Small intestine (tissue), 7 donors: Measurements from ENCODE around the gene ABR. TPM values are rescaled to one million over a fixed set of nuclear protein-coding genes. Genes with fewer than 3 reads are reported as not detected.
"Not testable (repeated sequence)": the region's sequence is repeated elsewhere in the genome, so short reads cannot be mapped to it uniquely, and the experiment has no call there.

Experiments used
- DNase-seq, 2 donors: peaks; one replicate each; pipeline versions ENCODE4 v3.0.0 to v3.0.0-alpha.2; 2013
- FAIRE-seq: peaks from 2 replicates; lab custom pipeline; 2012; peaks lifted over from hg19 to GRCh38; lab: Jason Lieb, UNC
- H3K27ac ChIP-seq, 3 donors: one replicate each; pipeline ENCODE4 v1.5.1; 2013; ENCODE audit warnings: low read length in 2 of 3, mild to moderate bottlenecking in 2 of 3, control low read depth in 1 of 3, inconsistent platforms in 1 of 3, low read depth in 1 of 3, moderate library complexity in 1 of 3
- H3K27me3 ChIP-seq, 3 donors: one replicate each; pipeline ENCODE4 v1.6.1; 2013; ENCODE audit warnings: low read length in 3 of 3, inconsistent platforms in 1 of 3; ENCODE audit not compliant: control insufficient read depth in 3 of 3, insufficient read depth in 3 of 3
- H3K36me3 ChIP-seq, 3 donors: one replicate each; pipeline ENCODE4 v1.6.1; 2013; ENCODE audit warnings: low read length in 3 of 3, inconsistent platforms in 1 of 3, low read depth in 1 of 3, mild to moderate bottlenecking in 1 of 3, moderate library complexity in 1 of 3; ENCODE audit not compliant: control insufficient read depth in 3 of 3, insufficient read depth in 2 of 3
- H3K4me1 ChIP-seq, 3 donors: one replicate each; pipeline ENCODE4 v1.6.1; 2013; ENCODE audit warnings: low read length in 2 of 3, inconsistent platforms in 1 of 3, low read depth in 1 of 3, mild to moderate bottlenecking in 1 of 3, moderate library complexity in 1 of 3; ENCODE audit not compliant: control insufficient read depth in 3 of 3, insufficient read depth in 2 of 3
- H3K4me3 ChIP-seq, 3 donors: one replicate each; pipeline ENCODE4 v1.5.1; 2013; ENCODE audit warnings: low read length in 3 of 3, control low read depth in 1 of 3, inconsistent platforms in 1 of 3, low read depth in 1 of 3, mild to moderate bottlenecking in 1 of 3, moderate library complexity in 1 of 3
- H3K9me3 ChIP-seq, 2 donors: one replicate each; pipeline ENCODE4 v1.6.1; 2013; ENCODE audit warnings: low read depth in 1 of 2, low read length in 1 of 2; ENCODE audit not compliant: control insufficient read depth in 2 of 2, insufficient read depth in 1 of 2
- WGBS, 3 donors: extraction: QIAGEN DNeasy Blood & Tissue Kit; methylation state at CpG; one replicate each; pipeline ENCODE4 v1.1.7; 2013; 5-methylcytosine and 5-hydroxymethylcytosine counted together
- polyA plus RNA-seq, 4 donors: library from polyadenylated mRNA; stranded (reverse) in 3 of 4; unstranded in 1 of 4; fragments of 200-250 nt in 3 of 4; fragments of 120-200 nt in 1 of 4; gene quantifications; one replicate each; pipeline versions ENCODE4 v1.2.1 to v1.2.3, GENCODE V29; 2013
- donor health status: healthy with polysubstance abuse.
- donor health status: control.
- donor health status: control.
- donor health status: Bipolar disorder and iron deficiency.
- donor health status: healthy.

Gene ABR
- polyA plus RNA-seq, 4 donors, result 69.8 to 131 (median 83.5) TPM

DNA sequence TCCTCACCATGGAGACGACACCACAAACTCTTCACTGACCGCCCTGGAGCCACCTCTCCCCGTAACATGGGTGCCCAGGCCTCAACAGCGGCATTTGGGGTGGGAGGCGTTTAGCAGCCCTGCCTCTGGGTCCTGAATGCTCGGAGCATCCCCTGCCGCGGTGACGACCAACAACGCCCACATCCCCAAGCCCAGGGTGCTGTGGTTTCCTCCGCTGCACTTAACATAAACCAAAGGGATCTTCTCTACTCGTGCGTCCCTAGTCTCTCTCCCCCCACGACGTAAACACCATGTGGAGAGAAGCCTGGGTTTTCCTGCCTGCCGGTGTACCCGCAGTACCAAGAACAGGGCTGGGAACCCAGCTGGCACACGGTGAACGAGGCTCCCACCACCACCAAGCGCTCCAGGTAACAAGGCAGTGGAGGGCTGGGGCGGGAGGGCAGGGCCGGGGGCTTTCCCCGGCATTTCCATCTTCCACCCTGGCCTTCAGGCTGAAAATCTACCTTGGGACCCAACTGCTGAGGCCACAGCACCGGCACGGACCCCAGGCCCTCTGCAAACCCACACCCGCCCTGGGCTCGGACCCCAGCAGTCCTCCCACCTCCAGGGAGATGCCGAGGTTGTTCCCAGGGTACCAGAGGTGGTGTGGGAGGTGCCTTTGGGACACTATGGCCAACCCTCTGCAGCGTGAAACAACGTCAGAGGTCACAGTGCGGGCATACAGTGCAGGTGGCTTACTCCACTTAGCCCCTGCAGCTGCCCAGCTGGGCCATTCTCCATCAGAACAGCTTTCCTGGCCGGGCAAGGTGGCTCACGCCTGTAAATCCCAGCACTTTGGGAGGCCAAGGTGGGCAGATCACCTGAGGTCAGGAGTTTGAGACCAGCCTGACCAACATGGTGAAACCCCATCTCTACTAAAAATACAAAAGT, 128.5 kb downstream of the ABR start:
- FAIRE-seq, result no peak
- peaks cover 5 to 87% (median 19%) of the 10 kb centered on the region in 3 donors for H3K36me3 ChIP-seq
- WGBS, 3 donors, result 88 to 90% (median 89%) methylated on average over 33 of the region's 33 CpGs
- no peaks in the 10 kb centered on the region for H3K9me3 ChIP-seq
- no peak overlapping the region for H3K4me3 ChIP-seq
- no peaks in the 10 kb centered on the region for H3K27me3 ChIP-seq
- no peak for DNase-seq
- H3K4me1 ChIP-seq, result peaks cover 0 to 3% (median 0%) of the 10 kb centered on the region in 3 donors
- H3K27ac ChIP-seq, result no peak overlapping the region

DNA sequence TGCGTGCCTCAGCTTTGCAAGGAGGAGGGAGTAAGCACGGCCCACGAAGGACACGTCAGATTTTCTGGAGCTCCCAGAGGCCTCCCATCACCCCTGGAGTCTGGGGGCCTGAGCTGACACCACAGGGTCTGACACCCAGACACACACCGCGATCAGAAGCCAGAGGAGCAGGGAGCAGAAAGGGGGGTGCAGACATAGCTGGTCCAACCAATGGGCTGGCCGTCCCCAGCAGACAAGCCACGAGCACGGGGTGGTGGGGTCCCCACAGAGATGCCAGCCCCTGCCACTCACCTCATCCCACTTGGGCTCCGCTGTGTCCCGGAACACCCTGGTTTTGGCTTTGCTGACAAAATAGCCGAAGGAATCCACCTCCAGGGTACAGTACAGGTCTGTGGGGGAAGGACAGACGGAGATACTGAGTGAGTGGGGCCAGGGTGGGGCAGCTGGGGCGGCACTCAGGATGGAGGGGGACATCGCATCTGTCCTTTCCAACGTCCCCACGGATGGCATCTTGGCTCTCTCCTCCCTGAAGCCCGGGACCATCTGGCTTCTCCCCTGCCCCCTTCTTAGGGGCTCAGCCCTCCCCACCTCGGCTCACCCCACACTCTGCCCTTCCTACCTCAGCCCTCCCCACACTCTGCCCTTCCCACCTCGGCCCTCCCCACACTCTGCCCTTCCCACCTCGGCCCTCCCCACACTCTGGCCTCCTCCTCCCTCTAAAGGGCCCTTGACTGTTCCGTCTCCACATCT, 129.4 kb downstream of the ABR start:
- H3K9me3 ChIP-seq, result no peaks in the 10 kb centered on the region
- H3K4me1 ChIP-seq, result peaks cover 0 to 3% (median 0%) of the 10 kb centered on the region in 3 donors
- no peak for FAIRE-seq
- WGBS, 3 donors, result 80 to 85% (median 83%) methylated on average over 21 to 22 of the region's 22 CpGs
- no peaks in the 10 kb centered on the region for H3K27me3 ChIP-seq
- no peak overlapping the region for H3K27ac ChIP-seq
- no peak for DNase-seq
- H3K36me3 ChIP-seq, result peaks cover 3 to 83% (median 19%) of the 10 kb centered on the region in 3 donors
- no peak overlapping the region for H3K4me3 ChIP-seq

- 87 to 93% (median 89%) methylated on average over 28 of the region's 28 CpGs for WGBS, 3 donors
- no peak overlapping the region for H3K4me3 ChIP-seq
- H3K4me1 ChIP-seq, result peaks cover 0 to 3% (median 0%) of the 10 kb centered on the region in 3 donors
- H3K36me3 ChIP-seq, result peaks cover 6 to 82% (median 19%) of the 10 kb centered on the region in 3 donors
- FAIRE-seq (no peak), DNase-seq (no peak)
- no peak overlapping the region for H3K27ac ChIP-seq
- no peaks in the 10 kb centered on the region for H3K9me3 ChIP-seq
- no peaks in the 10 kb centered on the region for H3K27me3 ChIP-seq
These were observed 130.1 kb downstream of the ABR start for GRCh38 chr17:1049446-1050225.

DNA sequence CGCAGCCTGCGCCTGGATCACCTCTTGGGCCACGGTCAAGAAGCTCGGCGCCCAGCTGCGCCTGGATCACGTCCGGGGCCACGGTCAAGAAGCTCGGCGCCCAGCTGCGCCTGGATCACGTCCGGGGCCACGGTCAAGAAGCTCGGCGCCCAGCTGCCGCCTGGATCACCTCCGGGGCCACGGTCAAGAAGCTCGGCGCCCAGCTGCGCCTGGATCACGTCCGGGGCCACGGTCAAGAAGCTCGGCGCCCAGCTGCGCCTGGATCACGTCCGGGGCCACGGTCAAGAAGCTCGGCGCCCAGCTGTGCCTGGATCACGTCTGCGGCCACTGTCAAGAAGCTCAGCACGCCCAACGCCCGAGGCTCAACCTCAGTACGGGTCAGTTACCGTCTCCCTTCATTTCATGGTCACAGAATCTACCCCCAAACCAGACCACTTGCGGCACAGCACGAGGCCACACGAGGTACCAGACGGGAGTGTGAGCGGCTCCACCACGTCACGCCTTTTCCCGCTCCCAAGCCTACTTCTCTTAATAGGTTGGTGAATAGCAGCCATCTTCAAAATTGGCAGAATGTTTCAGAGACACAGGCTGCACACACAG, 131.2 kb downstream of the ABR start:
- not testable (repeated sequence) for H3K4me1 ChIP-seq, H3K27ac ChIP-seq, H3K4me3 ChIP-seq, H3K9me3 ChIP-seq, H3K27me3 ChIP-seq, FAIRE-seq, DNase-seq
- H3K36me3 ChIP-seq, result peaks cover 3 to 81% (median 13%) of the 10 kb centered on the region in 3 donors
- WGBS, 3 donors, result 94 to 97% (median 95%) methylated on average over 38 to 49 of the region's 49 CpGs

DNA sequence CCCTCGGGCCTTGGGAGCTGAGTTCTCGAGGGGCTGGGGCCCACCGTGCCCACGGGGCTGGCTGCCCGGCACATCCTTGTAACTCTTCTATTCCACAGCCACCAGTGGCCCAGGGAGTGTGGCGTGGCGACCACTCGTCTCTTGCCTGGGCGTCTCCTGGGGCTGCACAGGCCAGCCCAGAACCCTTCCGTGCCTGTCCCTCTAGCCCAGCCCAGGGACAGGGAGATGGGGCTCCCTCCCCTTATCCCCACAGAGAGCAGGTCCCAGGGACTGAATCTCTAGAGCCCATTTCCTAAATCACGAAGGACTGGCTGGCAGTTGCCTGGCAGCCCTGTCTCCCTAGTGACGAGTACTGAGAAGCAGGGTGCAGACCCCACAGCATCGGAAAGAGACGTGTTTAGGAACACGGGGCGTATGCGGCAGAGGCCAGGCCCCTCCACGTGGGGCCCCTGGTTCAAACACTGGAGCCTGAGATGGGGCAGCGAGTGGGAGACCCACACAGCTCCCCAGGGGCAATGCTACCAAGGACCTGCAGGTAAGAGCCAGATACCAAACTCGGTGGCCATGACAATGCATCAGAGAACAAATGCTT, 131.8 kb downstream of the ABR start:
- Histone ChIP-seq H3K9me3 (no peaks in the 10 kb centered on the region), H3K27me3 (no peaks in the 10 kb centered on the region), H3K27ac (peak overlapping the region in 1 of 3 donors; percentile 26), H3K4me1 (peaks cover 0 to 3% (median 0%) of the 10 kb centered on the region in 3 donors), H3K36me3 (peaks cover 3 to 83% (median 11%) of the 10 kb centered on the region in 3 donors), H3K4me3 (no peak overlapping the region)
- 81 to 92% (median 85%) methylated on average over 20 of the region's 20 CpGs for WGBS, 3 donors
- no peak for FAIRE-seq
- no peak for DNase-seq

DNA sequence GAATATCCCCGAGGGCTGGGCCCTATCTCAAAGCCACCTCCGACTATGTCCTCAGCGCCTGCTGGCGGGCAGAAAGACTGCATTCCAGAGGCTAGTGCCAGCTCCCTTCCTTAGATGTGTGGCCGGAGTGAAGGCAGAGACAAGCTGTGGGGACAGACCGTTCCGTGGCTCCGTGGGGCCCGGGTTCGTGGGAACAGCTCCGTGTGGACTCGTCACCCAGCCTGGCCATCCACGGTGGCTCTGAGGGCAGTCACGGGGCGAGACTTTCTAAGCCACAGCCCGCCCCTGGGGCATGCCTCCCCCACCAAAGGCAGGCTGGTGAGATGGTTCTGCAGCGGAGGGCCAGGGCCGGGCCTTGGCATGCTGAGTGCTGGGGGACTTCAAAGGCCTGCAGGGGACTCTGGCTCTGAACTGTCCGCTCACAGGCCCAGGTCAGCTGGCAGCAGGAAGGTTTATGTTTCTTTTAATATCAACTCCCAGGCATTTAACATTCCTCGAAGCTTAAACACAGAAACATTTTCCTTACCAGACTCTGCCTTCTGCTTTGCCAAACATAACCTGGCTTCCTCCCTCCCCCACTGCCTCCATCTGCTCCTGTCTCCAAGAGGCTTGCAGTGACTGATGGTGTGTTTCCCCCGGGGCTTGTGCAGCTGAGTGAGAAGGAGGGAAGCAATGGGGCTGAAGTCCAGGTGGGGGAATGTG, 132.5 kb downstream of the ABR start:
- no peaks in the 10 kb centered on the region for H3K9me3 ChIP-seq
- H3K36me3 ChIP-seq, result peaks cover 3 to 89% (median 11%) of the 10 kb centered on the region in 3 donors
- FAIRE-seq, result no peak
- DNase-seq, result no peak
- H3K27ac ChIP-seq, result peak overlapping the region in 1 of 3 donors; percentile 26
- H3K27me3 ChIP-seq, result no peaks in the 10 kb centered on the region
- peaks cover 0 to 3% (median 0%) of the 10 kb centered on the region in 3 donors for H3K4me1 ChIP-seq
- no peak overlapping the region for H3K4me3 ChIP-seq
- 82 to 87% (median 83%) methylated on average over 17 to 21 of the region's 21 CpGs for WGBS, 3 donors

DNA sequence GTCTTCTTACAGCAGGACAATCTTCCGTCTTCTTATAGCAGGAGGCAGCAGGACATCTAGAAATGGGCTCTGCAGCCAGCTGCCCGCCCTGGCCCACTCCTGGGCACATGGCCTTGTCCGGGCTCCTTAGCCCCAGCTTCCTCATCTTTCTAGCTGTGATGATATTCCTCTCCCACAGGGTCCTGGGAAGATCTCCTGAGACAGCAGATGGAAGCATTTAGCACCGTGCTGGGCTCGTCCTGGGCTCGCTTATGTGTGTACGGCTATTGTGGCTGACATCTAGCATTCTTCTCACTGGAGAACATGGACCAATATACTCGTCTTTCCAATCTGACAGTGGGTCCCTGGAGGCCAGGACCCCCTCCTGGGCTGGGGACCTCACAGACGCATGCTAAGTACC, 134.3 kb downstream of the ABR start:
- 89 to 97% (median 92%) methylated on average over 9 of the region's 9 CpGs for WGBS, 3 donors
- no peak overlapping the region for H3K4me3 ChIP-seq
- no peaks in the 10 kb centered on the region for H3K27me3 ChIP-seq
- peaks cover 3 to 92% (median 14%) of the 10 kb centered on the region in 3 donors for H3K36me3 ChIP-seq
- no peaks in the 10 kb centered on the region for H3K9me3 ChIP-seq
- H3K4me1 ChIP-seq, result peaks cover 0 to 3% (median 0%) of the 10 kb centered on the region in 3 donors
- DNase-seq (no peak), FAIRE-seq (no peak)
- H3K27ac ChIP-seq, result no peak overlapping the region
